Measurements from ENCODE around the gene EFNB2. TPM values are rescaled to one million over a fixed set of nuclear protein-coding genes. Genes with fewer than 3 reads are reported as not detected.

The EFNB2 gene
- total and polyA plus RNA-seq, 4 donors, result 15.7 to 43.8 (median 29.1) TPM

- Histone ChIP-seq H3K9me3 (ENCODE audit: control insufficient read depth in 4 of 4, insufficient read depth in 3 of 4, low read length in 3 of 4) (no peaks in the 10 kb centered on the region), H3K27me3 (ENCODE audit: control insufficient read depth in 3 of 3, insufficient read depth in 3 of 3, low read length in 2 of 3) (no peaks in the 10 kb centered on the region), H3K9ac (ENCODE audit: insufficient read depth in 1 of 2, low read length in 2 of 2) (no peak overlapping the region), H3K36me3 (ENCODE audit: control insufficient read depth in 4 of 4, insufficient read depth in 4 of 4, low read length in 4 of 4) (peaks cover 0 to 29% (median 21%) of the 10 kb centered on the region in 4 donors), H3K27ac (ENCODE audit: low read depth in 1 of 2, low read length in 1 of 2) (no peak overlapping the region), H3K4me1 (ENCODE audit: control insufficient read depth in 5 of 5, insufficient read depth in 5 of 5, low read length in 5 of 5) (peaks cover 7 to 31% (median 10%) of the 10 kb centered on the region in 5 donors), H3K4me3 (no peak overlapping the region)
- ATAC-seq (ENCODE audit: insufficient read depth, low FRiP score) (no peak), DNase-seq (peak in 2 of 3 donors; percentile 85 to 87)
- TF ChIP-seq CTCF (IDR thresholded peaks at IDR 0.05; ENCODE audit: control extremely low read depth, extremely low read depth), result no peak
- 76 to 81% methylated on average over 7 of the region's 7 CpGs for WGBS, 2 donors
Measured at GRCh38 chr13:106489849-106490568, 45.5 kb downstream of the EFNB2 start.

- WGBS, 2 donors, result 91 to 94% methylated on average over 2 of the region's 2 CpGs
- TF ChIP-seq CTCF (IDR thresholded peaks at IDR 0.05; ENCODE audit: control extremely low read depth, extremely low read depth), result no peak
- H3K4me3 ChIP-seq, result no peak overlapping the region
- DNase-seq (no peak), ATAC-seq (ENCODE audit: insufficient read depth, low FRiP score) (no peak)
- peaks cover 11 to 33% (median 16%) of the 10 kb centered on the region in 5 donors for H3K4me1 ChIP-seq (ENCODE audit: control insufficient read depth in 5 of 5, insufficient read depth in 5 of 5, low read length in 5 of 5)
- peaks cover 0 to 24% (median 16%) of the 10 kb centered on the region in 4 donors for H3K36me3 ChIP-seq (ENCODE audit: control insufficient read depth in 4 of 4, insufficient read depth in 4 of 4, low read length in 4 of 4)
- no peak overlapping the region for H3K9ac ChIP-seq (ENCODE audit: insufficient read depth in 1 of 2, low read length in 2 of 2)
- no peaks in the 10 kb centered on the region for H3K27me3 ChIP-seq (ENCODE audit: control insufficient read depth in 3 of 3, insufficient read depth in 3 of 3, low read length in 2 of 3)
- no peak overlapping the region for H3K27ac ChIP-seq (ENCODE audit: low read depth in 1 of 2, low read length in 1 of 2)
- H3K9me3 ChIP-seq (ENCODE audit: control insufficient read depth in 4 of 4, insufficient read depth in 3 of 4, low read length in 3 of 4), result no peaks in the 10 kb centered on the region
Measured at GRCh38 chr13:106488686-106489085, 46.8 kb downstream of the EFNB2 start.

- Histone ChIP-seq H3K27me3 (ENCODE audit: control insufficient read depth in 3 of 3, insufficient read depth in 3 of 3, low read length in 2 of 3) (no peaks in the 10 kb centered on the region), H3K27ac (ENCODE audit: low read depth in 1 of 2, low read length in 1 of 2) (no peak overlapping the region), H3K4me1 (ENCODE audit: control insufficient read depth in 5 of 5, insufficient read depth in 5 of 5, low read length in 5 of 5) (peaks cover 9 to 33% (median 16%) of the 10 kb centered on the region in 5 donors), H3K36me3 (ENCODE audit: control insufficient read depth in 4 of 4, insufficient read depth in 4 of 4, low read length in 4 of 4) (peaks cover 0 to 18% (median 13%) of the 10 kb centered on the region in 4 donors), H3K9ac (ENCODE audit: insufficient read depth in 1 of 2, low read length in 2 of 2) (no peak overlapping the region), H3K4me3 (no peak overlapping the region), H3K9me3 (ENCODE audit: control insufficient read depth in 4 of 4, insufficient read depth in 3 of 4, low read length in 3 of 4) (no peaks in the 10 kb centered on the region)
- DNase-seq (no peak), ATAC-seq (ENCODE audit: insufficient read depth, low FRiP score) (no peak)
- no peak for TF ChIP-seq CTCF (IDR thresholded peaks at IDR 0.05; ENCODE audit: control extremely low read depth, extremely low read depth)
- 80 to 82% methylated on average over 8 of the region's 8 CpGs for WGBS, 2 donors
Measured at GRCh38 chr13:106488076-106488475, 47.4 kb downstream of the EFNB2 start.

All from lung (tissue), 12 donors.